HEK293T (cell line): Measurements from ENCODE around the gene KBTBD13.

Experiments
- CTCF ChIA-PET: fragments of 350-600 bp; formaldehyde crosslinking; extraction: SDS; loops from one replicate; lab custom pipeline; 2021; ENCODE audit warnings: antibody characterized with exemption, inconsistent platforms; lab: Yijun Ruan, JAX
- POLR2A ChIA-PET: fragments of 350-600 bp; formaldehyde crosslinking; extraction: SDS; loops from one replicate; lab custom pipeline; 2020; ENCODE audit warnings: antibody characterized with exemption, inconsistent platforms; lab: Yijun Ruan, JAX
- DNase-seq: peaks from one replicate; pipeline ENCODE4 v3.0.0; 2012; ENCODE audit warnings: mixed read lengths; ENCODE audit errors: extremely low spot score
- ARNT ChIP-seq: fragments of 450-650 bp; IDR thresholded peaks from 2 replicates; pipeline ENCODE4 v1.6.1; 2017; ENCODE audit warnings: mild to moderate bottlenecking
- BHLHE40 ChIP-seq: fragments of 450-650 bp; IDR thresholded peaks from 2 replicates; pipeline ENCODE4 v1.6.1; 2016; ENCODE audit warnings: mild to moderate bottlenecking, moderate library complexity, borderline replicate concordance
- CTBP1 ChIP-seq: fragments of 450-650 bp; IDR thresholded peaks from 2 replicates; pipeline ENCODE4 v1.6.1; 2016; ENCODE audit warnings: borderline replicate concordance
- ELF4 ChIP-seq: fragments of 450-650 bp; IDR thresholded peaks from 2 replicates; pipeline ENCODE4 v1.6.1; 2017; ENCODE audit warnings: antibody characterized with exemption
- FOXA1 ChIP-seq: fragments of 450-650 bp; IDR thresholded peaks from 2 replicates; pipeline ENCODE4 v1.6.1; 2016; ENCODE audit warnings: mild to moderate bottlenecking
- FOXK2 ChIP-seq: fragments of 450-650 bp; IDR thresholded peaks from 2 replicates; pipeline ENCODE4 v1.6.1; 2016; ENCODE audit warnings: mild to moderate bottlenecking
- FOXM1 ChIP-seq: fragments of 450-650 bp; IDR thresholded peaks from 2 replicates; pipeline ENCODE4 v1.6.1; 2017; ENCODE audit warnings: mild to moderate bottlenecking, borderline replicate concordance
- HDGF ChIP-seq: fragments of 450-650 bp; IDR thresholded peaks from 2 replicates; pipeline ENCODE4 v1.6.1; 2017; ENCODE audit warnings: antibody characterized with exemption, borderline replicate concordance
- L3MBTL2 ChIP-seq: fragments of 450-650 bp; conservative IDR thresholded peaks from 2 replicates; pipeline ENCODE4 v1.6.1; 2016; ENCODE audit warnings: mild to moderate bottlenecking
- LEF1 ChIP-seq: fragments of 450-650 bp; IDR thresholded peaks from 2 replicates; pipeline ENCODE4 v1.6.1; 2017; ENCODE audit warnings: mild to moderate bottlenecking, borderline replicate concordance
- NFRKB ChIP-seq: fragments of 450-650 bp; IDR thresholded peaks from 2 replicates; pipeline ENCODE4 v1.6.1; 2016; ENCODE audit warnings: mild to moderate bottlenecking, moderate library complexity
- PKNOX1 ChIP-seq: fragments of 450-650 bp; IDR thresholded peaks from 2 replicates; pipeline ENCODE4 v1.6.1; 2016
- SP1 ChIP-seq: fragments of 450-650 bp; IDR thresholded peaks from 2 replicates; pipeline ENCODE4 v1.6.1; 2017
- SUZ12 ChIP-seq: fragments of 450-650 bp; IDR thresholded peaks from 2 replicates; pipeline ENCODE4 v1.6.1; 2016; ENCODE audit warnings: mild to moderate bottlenecking
- TARDBP ChIP-seq: fragments of 450-650 bp; IDR thresholded peaks from 2 replicates; pipeline ENCODE4 v1.6.1; 2016
- ZNF384 ChIP-seq: fragments of 450-650 bp; IDR thresholded peaks from 2 replicates; pipeline ENCODE4 v1.6.1; 2016

The KBTBD13 gene

GRCh38 chr15:65115086-65115485 is 38.5 kb downstream of the KBTBD13 start, which contains the start of gene UBAP1L:
Gene UBAP1L, minus strand, starts transcription at chr15:65115200. Its CDS starts 8,985 bp downstream, at chr15:65106215.
- ChIA-PET POLR2A (no interaction called here), CTCF (interaction anchor here (2.3 kb wide), 1 partner anchor 13 kb away, joined by 10 read pairs; no protein-coding TSS in a partner anchor)
- no peak for TF ChIP-seq NFRKB
- no peak for TF ChIP-seq PKNOX1
- no peak for TF ChIP-seq ELF4
- TF ChIP-seq SP1, result no peak
- no peak for TF ChIP-seq TARDBP
- no peak for TF ChIP-seq L3MBTL2
- TF ChIP-seq FOXM1, result no peak
- no peak for TF ChIP-seq SUZ12
- TF ChIP-seq LEF1, result no peak
- no peak for TF ChIP-seq ARNT
- no peak for TF ChIP-seq BHLHE40
- no peak for TF ChIP-seq FOXK2
- TF ChIP-seq CTBP1, result no peak
- no peak for TF ChIP-seq HDGF
- no peak for TF ChIP-seq ZNF384
- no peak for TF ChIP-seq FOXA1
- no peak for DNase-seq

GRCh38 chr15:65115542-65115941 is 39.0 kb downstream of the KBTBD13 start:
- no peak for TF ChIP-seq FOXK2
- TF ChIP-seq CTBP1, result no peak
- TF ChIP-seq BHLHE40, result no peak
- no peak for TF ChIP-seq ARNT
- no peak for TF ChIP-seq PKNOX1
- TF ChIP-seq SP1, result no peak
- TF ChIP-seq ZNF384, result no peak
- no peak for TF ChIP-seq L3MBTL2
- no peak for TF ChIP-seq TARDBP
- no peak for TF ChIP-seq HDGF
- ChIA-PET CTCF (interaction anchor here (2.3 kb wide), 1 partner anchor 14 kb away, joined by 10 read pairs; no protein-coding TSS in a partner anchor), POLR2A (no interaction called here)
- DNase-seq, result no peak
